ENCODE results near the gene LEO1.

LEO1 gene

GRCh38 chr15:51939216-51939615 lies 32.4 kb downstream of the LEO1 start:
- 0 out of 2 replicates have a peak, but pooled peaks cover 2% of the 10 kb centered on the region for H3K79me2 ChIP-seq (ENCODE audit: control insufficient read depth, low read length)
- H3K4me2 ChIP-seq (ENCODE audit: low read length), result no peak overlapping the region
- no peaks in the 10 kb centered on the region for H3K27me3 ChIP-seq (ENCODE audit: control insufficient read depth, low read length)
- TF ChIP-seq EZH2phosphoT487 (IDR thresholded peaks at IDR 0.05; ENCODE audit: borderline replicate concordance, low read length), result no peak
- TF ChIP-seq CTCF (IDR thresholded peaks at IDR 0.05; ENCODE audit: low read depth, low read length, poor library complexity, severe bottlenecking), result no peak
- no peaks in the 10 kb centered on the region for H3K9me2 ChIP-seq (replicated peaks; ENCODE audit: control insufficient read depth, low read length)
- H3K4me1 ChIP-seq (ENCODE audit: control insufficient read depth, low read length), result peaks cover 36% of the 10 kb centered on the region
- no peaks in the 10 kb centered on the region for H4K20me1 ChIP-seq (ENCODE audit: control insufficient read depth, insufficient read depth, low read depth, low read length)
- H3K36me3 ChIP-seq (ENCODE audit: control insufficient read depth, low read length), result peaks cover 55% of the 10 kb centered on the region
- peaks cover 23% of the 10 kb centered on the region for H3F3A ChIP-seq (ENCODE audit: control insufficient read depth, insufficient read depth)
- H3K9me3 ChIP-seq (ENCODE audit: control insufficient read depth, insufficient read depth, low read length), result no peaks in the 10 kb centered on the region
- H3K27ac ChIP-seq (ENCODE audit: low read depth, low read length), result no peak overlapping the region
- no peak overlapping the region for H3K4me3 ChIP-seq (ENCODE audit: low read length)

DNA sequence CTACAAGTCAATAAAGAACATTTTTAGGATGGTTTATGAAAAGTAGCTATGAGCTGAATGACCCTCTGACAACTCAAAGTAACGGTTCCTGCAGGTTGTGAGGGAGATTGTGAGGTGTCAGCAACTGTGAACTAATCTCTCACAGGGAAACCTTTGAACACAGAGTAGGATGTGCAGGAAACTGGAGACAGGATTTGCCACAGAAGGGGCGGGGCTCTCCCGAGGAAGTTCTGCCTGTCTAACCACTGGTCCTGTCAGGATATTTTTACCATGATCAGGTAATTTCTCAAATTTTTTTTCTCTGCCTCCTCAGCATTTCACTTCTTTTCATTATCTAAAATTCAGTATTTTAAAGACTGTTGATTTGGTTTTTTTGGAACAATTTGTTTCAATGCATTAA lies 33.3 kb downstream of the LEO1 start:
- no peak overlapping the region for H3K4me3 ChIP-seq (ENCODE audit: low read length)
- no peaks in the 10 kb centered on the region for H3K9me2 ChIP-seq (replicated peaks; ENCODE audit: control insufficient read depth, low read length)
- H3K4me2 ChIP-seq (ENCODE audit: low read length), result no peak overlapping the region
- H3K4me1 ChIP-seq (ENCODE audit: control insufficient read depth, low read length), result peaks cover 46% of the 10 kb centered on the region
- H3K9me3 ChIP-seq (ENCODE audit: control insufficient read depth, insufficient read depth, low read length), result no peaks in the 10 kb centered on the region
- no peaks in the 10 kb centered on the region for H4K20me1 ChIP-seq (ENCODE audit: control insufficient read depth, insufficient read depth, low read depth, low read length)
- TF ChIP-seq EZH2phosphoT487 (IDR thresholded peaks at IDR 0.05; ENCODE audit: borderline replicate concordance, low read length) (no peak), CTCF (IDR thresholded peaks at IDR 0.05; ENCODE audit: low read depth, low read length, poor library complexity, severe bottlenecking) (no peak)
- H3F3A ChIP-seq (ENCODE audit: control insufficient read depth, insufficient read depth), result peaks cover 26% of the 10 kb centered on the region
- no peak overlapping the region for H3K27ac ChIP-seq (ENCODE audit: low read depth, low read length)
- peaks cover 49% of the 10 kb centered on the region for H3K36me3 ChIP-seq (ENCODE audit: control insufficient read depth, low read length)
- H3K79me2 ChIP-seq (ENCODE audit: control insufficient read depth, low read length), result no peaks in the 10 kb centered on the region
- no peaks in the 10 kb centered on the region for H3K27me3 ChIP-seq (ENCODE audit: control insufficient read depth, low read length)

- no peaks in the 10 kb centered on the region for H4K20me1 ChIP-seq (ENCODE audit: control insufficient read depth, insufficient read depth, low read depth, low read length)
- peak overlapping the region; percentile 64 for H3K4me3 ChIP-seq (ENCODE audit: low read length)
- peak overlapping the region; percentile 86 for H3K27ac ChIP-seq (ENCODE audit: low read depth, low read length)
- H3K79me2 ChIP-seq (ENCODE audit: control insufficient read depth, low read length), result no peaks in the 10 kb centered on the region
- H3K9me3 ChIP-seq (ENCODE audit: control insufficient read depth, insufficient read depth, low read length), result no peaks in the 10 kb centered on the region
- H3F3A ChIP-seq (ENCODE audit: control insufficient read depth, insufficient read depth), result peaks cover 29% of the 10 kb centered on the region
- no peaks in the 10 kb centered on the region for H3K27me3 ChIP-seq (ENCODE audit: control insufficient read depth, low read length)
- TF ChIP-seq CTCF (IDR thresholded peaks at IDR 0.05; ENCODE audit: low read depth, low read length, poor library complexity, severe bottlenecking), result no peak
- no peak for TF ChIP-seq EZH2phosphoT487 (IDR thresholded peaks at IDR 0.05; ENCODE audit: borderline replicate concordance, low read length)
- peaks cover 52% of the 10 kb centered on the region for H3K4me1 ChIP-seq (ENCODE audit: control insufficient read depth, low read length)
- H3K9me2 ChIP-seq (replicated peaks; ENCODE audit: control insufficient read depth, low read length), result no peaks in the 10 kb centered on the region
- H3K4me2 ChIP-seq (ENCODE audit: low read length), result peak overlapping the region; percentile 83
- H3K36me3 ChIP-seq (ENCODE audit: control insufficient read depth, low read length), result peaks cover 35% of the 10 kb centered on the region
Measured at GRCh38 chr15:51936105-51936478, 35.5 kb downstream of the LEO1 start.

Measured in DOHH2 (cell line).